ENCODE measurements around the gene CEP70. TPM values are rescaled to one million over a fixed set of nuclear protein-coding genes. Genes with fewer than 3 reads are reported as not detected.
"Not testable (repeated sequence)": the region's sequence is repeated elsewhere in the genome, so short reads cannot be mapped to it uniquely, and the experiment has no call there.

The CEP70 gene
- total RNA-seq, 2 donors from 2014 or later, result 28.8 to 34.1 TPM

- DNase-seq, result no peak
- intact Hi-C loops (cut with DNase I), result loop anchor here in 1 of 2 donors (2.0 kb wide), 1 partner anchor 328 kb away; no protein-coding TSS in a partner anchor
- ATAC-seq, result no peak
Observed at GRCh38 chr3:138594935-138595610, 1.0 kb upstream of the CEP70 start.

- ATAC-seq (no peak), DNase-seq (no peak)
- intact Hi-C loops (cut with DNase I), result loop anchor here in 1 of 2 donors (2.0 kb wide), 1 partner anchor 329 kb away; no protein-coding TSS in a partner anchor
Observed at GRCh38 chr3:138593488-138594149, 441 bp downstream of the CEP70 start.

- DNase-seq, result no peak
- intact Hi-C loops (cut with DNase I), result no loop called here
- ATAC-seq, result no peak
Observed at GRCh38 chr3:138591392-138591791, 2.7 kb downstream of the CEP70 start.

GRCh38 chr3:138588445-138588844 lies 5.6 kb downstream of the CEP70 start:
- ATAC-seq (no peak), DNase-seq (no peak)
- intact Hi-C loops (cut with DNase I), result no loop called here

- ATAC-seq (no peak), DNase-seq (no peak)
- intact Hi-C loops (cut with DNase I), result no loop called here
Observed at GRCh38 chr3:138587374-138587773, 6.7 kb downstream of the CEP70 start.

GRCh38 chr3:138578961-138579574 lies 15.0 kb downstream of the CEP70 start:
- ATAC-seq (no peak), DNase-seq (no peak)
- intact Hi-C loops (cut with DNase I), result no loop called here

GRCh38 chr3:138578141-138578540 lies 15.9 kb downstream of the CEP70 start:
- DNase-seq (no peak), ATAC-seq (no peak)
- intact Hi-C loops (cut with DNase I), result no loop called here

GRCh38 chr3:138573138-138573537 lies 20.9 kb downstream of the CEP70 start:
- no peak for ATAC-seq
- DNase-seq, result no peak
- intact Hi-C loops (cut with DNase I), result no loop called here

- intact Hi-C loops (cut with DNase I), result not testable (repeated sequence)
Observed at GRCh38 chr3:138569624-138570023, 24.4 kb downstream of the CEP70 start.

GRCh38 chr3:138569090-138569489 lies 25.0 kb downstream of the CEP70 start:
- ATAC-seq (no peak), DNase-seq (no peak)
- intact Hi-C loops (cut with DNase I), result no loop called here

More at GRCh38 chr3:138569624-138570023, 24.4 kb downstream of the CEP70 start:
- not testable (repeated sequence) for DNase-seq, ATAC-seq

GRCh38 chr3:138567403-138567802 lies 26.7 kb downstream of the CEP70 start:
- no peak for DNase-seq
- no peak for ATAC-seq
- intact Hi-C loops (cut with DNase I), result no loop called here

- ATAC-seq; DNase-seq; intact Hi-C loops (cut with DNase I): not testable (repeated sequence)
Observed at GRCh38 chr3:138566293-138566692, 27.8 kb downstream of the CEP70 start.

GRCh38 chr3:138562902-138563301 lies 31.2 kb downstream of the CEP70 start:
- DNase-seq; ATAC-seq; intact Hi-C loops (cut with DNase I): not testable (repeated sequence)

- ATAC-seq (no peak), DNase-seq (no peak)
- intact Hi-C loops (cut with DNase I), result no loop called here
Observed at GRCh38 chr3:138560501-138560900, 33.6 kb downstream of the CEP70 start.

GRCh38 chr3:138559134-138559533 lies 34.9 kb downstream of the CEP70 start:
- intact Hi-C loops (cut with DNase I), result no loop called here
- ATAC-seq (no peak), DNase-seq (no peak)

- ATAC-seq, result not testable (repeated sequence)
Observed at GRCh38 chr3:138554775-138555174, 39.3 kb downstream of the CEP70 start.

GRCh38 chr3:138550958-138551357 lies 43.1 kb downstream of the CEP70 start:
- intact Hi-C loops (cut with DNase I); ATAC-seq; DNase-seq: not testable (repeated sequence)

More at GRCh38 chr3:138554775-138555174, 39.3 kb downstream of the CEP70 start:
- intact Hi-C loops (cut with DNase I); DNase-seq: not testable (repeated sequence)

GRCh38 chr3:138549179-138549977 lies 44.7 kb downstream of the CEP70 start:
- ATAC-seq (peak in 1 of 2 donors; percentile 65), DNase-seq (no peak)
- intact Hi-C loops (cut with DNase I), result no loop called here

- DNase-seq (no peak), ATAC-seq (no peak)
- intact Hi-C loops (cut with DNase I), result no loop called here
Observed at GRCh38 chr3:138547342-138547975, 46.6 kb downstream of the CEP70 start.
